H1 (cell line): Measurements from ENCODE around the gene KLHL28. TPM values are rescaled to one million over a fixed set of nuclear protein-coding genes. Genes with fewer than 3 reads are reported as not detected.

Experiments
- GABPA ChIP-seq: IDR thresholded peaks from 2 replicates; pipeline ENCODE4 v1.6.1; 2011; ENCODE audit warnings: mild to moderate bottlenecking, low read length, moderate library complexity, borderline replicate concordance; ENCODE audit not compliant: insufficient read depth
- GTF2F1 ChIP-seq: IDR thresholded peaks from 2 replicates; pipeline ENCODE4 v1.6.1; 2012; ENCODE audit warnings: low read depth, low read length, improper control_type of control experiment, borderline replicate concordance
- KDM1A ChIP-seq: fragments of 200-600, 300-600 bp; sonication (generic); IDR thresholded peaks from 2 replicates; pipeline ENCODE4 v1.7.1; 2016; ENCODE audit warnings: mild to moderate bottlenecking, low read length, borderline replicate concordance
- PHF8 ChIP-seq: fragments of 200-600 bp; sonication (generic); conservative IDR thresholded peaks from 2 replicates; pipeline ENCODE4 v1.7.1; 2012; ENCODE audit warnings: low read depth, mild to moderate bottlenecking, inconsistent platforms, low read length, moderate library complexity
- POLR2AphosphoS5 ChIP-seq: IDR thresholded peaks from 2 replicates; pipeline ENCODE4 v1.6.1; 2011; ENCODE audit warnings: low read depth, low read length
- SIN3A ChIP-seq, 2 experiments: IDR thresholded peaks in 1 of 2; conservative IDR thresholded peaks in 1 of 2; 2 replicates each; pipeline ENCODE4 v1.6.1; 2011 to 2012; ENCODE audit warnings: low read length in 2 of 2, improper control_type of control experiment in 1 of 2, low read depth in 1 of 2, mild to moderate bottlenecking in 1 of 2
- SP2 ChIP-seq: IDR thresholded peaks from 2 replicates; pipeline ENCODE4 v1.6.1; 2012; ENCODE audit warnings: mild to moderate bottlenecking, low read length, inconsistent platforms
- TEAD4 ChIP-seq: IDR thresholded peaks from 2 replicates; pipeline ENCODE4 v1.6.1; 2012; ENCODE audit warnings: low read depth, low read length, inconsistent platforms, mixed read lengths
- polyA plus RNA-seq, 7 experiments: library from polyadenylated mRNA; depleted of rRNA in 3 of 7; stranded (reverse) in 5 of 7; unstranded in 2 of 7; fragments of >200 nt in 5 of 7; fragments of 200-250 nt in 2 of 7; gene quantifications; 1 replicate in 5 of 7; 2 replicates in 1 of 7; 4 replicates in 1 of 7; pipeline versions ENCODE4 v1.2.1 to v1.2.3, GENCODE V29; 2011 to 2013; ENCODE audit warnings: missing spikeins in 2 of 7, mixed read lengths in 2 of 7
- total RNA-seq: library from RNA; stranded (reverse); fragmentation: NEBNext Ultra II Directional; extraction: Animal tissue kit (Norgen Biotek cat#: 25700); gene quantifications from 2 replicates; pipeline ENCODE4 v1.2.1, GENCODE V29; 2021
- TF ChIP-seq, protein P1 (sequence below): fragments of 300-600 bp; sonication (generic); IDR thresholded peaks from 2 replicates; pipeline ENCODE4 v1.7.1; 2012; ENCODE audit warnings: low read length, moderate library complexity, mild to moderate bottlenecking, inconsistent platforms; ENCODE audit not compliant: insufficient replicate concordance

The KLHL28 gene
- total and polyA plus RNA-seq, 2 of the 8 experiments (the other 6 are each of a cell fraction or from before 2014, with no cell fraction given), result 3.3 to 10.5 TPM

DNA sequence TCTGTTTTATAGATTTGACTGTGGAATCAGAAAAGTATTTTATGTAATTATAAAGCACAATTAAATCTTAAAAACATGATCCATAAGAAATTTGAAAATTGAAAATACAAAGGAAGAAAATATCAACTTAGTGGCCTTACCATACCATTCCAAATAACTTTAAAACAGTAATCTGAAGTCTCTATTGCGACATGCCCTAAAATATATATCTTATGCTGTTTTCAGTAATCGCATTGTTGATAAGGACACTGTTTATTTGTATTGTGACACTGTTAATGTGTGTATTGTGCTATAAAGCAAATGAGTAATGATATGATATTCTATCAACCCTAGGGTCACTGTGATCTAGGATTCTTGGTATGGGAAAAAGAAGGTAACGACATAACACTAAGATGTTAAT is 7.0 kb downstream of the KLHL28 start (continued):
- TF ChIP-seq, protein P1, sequence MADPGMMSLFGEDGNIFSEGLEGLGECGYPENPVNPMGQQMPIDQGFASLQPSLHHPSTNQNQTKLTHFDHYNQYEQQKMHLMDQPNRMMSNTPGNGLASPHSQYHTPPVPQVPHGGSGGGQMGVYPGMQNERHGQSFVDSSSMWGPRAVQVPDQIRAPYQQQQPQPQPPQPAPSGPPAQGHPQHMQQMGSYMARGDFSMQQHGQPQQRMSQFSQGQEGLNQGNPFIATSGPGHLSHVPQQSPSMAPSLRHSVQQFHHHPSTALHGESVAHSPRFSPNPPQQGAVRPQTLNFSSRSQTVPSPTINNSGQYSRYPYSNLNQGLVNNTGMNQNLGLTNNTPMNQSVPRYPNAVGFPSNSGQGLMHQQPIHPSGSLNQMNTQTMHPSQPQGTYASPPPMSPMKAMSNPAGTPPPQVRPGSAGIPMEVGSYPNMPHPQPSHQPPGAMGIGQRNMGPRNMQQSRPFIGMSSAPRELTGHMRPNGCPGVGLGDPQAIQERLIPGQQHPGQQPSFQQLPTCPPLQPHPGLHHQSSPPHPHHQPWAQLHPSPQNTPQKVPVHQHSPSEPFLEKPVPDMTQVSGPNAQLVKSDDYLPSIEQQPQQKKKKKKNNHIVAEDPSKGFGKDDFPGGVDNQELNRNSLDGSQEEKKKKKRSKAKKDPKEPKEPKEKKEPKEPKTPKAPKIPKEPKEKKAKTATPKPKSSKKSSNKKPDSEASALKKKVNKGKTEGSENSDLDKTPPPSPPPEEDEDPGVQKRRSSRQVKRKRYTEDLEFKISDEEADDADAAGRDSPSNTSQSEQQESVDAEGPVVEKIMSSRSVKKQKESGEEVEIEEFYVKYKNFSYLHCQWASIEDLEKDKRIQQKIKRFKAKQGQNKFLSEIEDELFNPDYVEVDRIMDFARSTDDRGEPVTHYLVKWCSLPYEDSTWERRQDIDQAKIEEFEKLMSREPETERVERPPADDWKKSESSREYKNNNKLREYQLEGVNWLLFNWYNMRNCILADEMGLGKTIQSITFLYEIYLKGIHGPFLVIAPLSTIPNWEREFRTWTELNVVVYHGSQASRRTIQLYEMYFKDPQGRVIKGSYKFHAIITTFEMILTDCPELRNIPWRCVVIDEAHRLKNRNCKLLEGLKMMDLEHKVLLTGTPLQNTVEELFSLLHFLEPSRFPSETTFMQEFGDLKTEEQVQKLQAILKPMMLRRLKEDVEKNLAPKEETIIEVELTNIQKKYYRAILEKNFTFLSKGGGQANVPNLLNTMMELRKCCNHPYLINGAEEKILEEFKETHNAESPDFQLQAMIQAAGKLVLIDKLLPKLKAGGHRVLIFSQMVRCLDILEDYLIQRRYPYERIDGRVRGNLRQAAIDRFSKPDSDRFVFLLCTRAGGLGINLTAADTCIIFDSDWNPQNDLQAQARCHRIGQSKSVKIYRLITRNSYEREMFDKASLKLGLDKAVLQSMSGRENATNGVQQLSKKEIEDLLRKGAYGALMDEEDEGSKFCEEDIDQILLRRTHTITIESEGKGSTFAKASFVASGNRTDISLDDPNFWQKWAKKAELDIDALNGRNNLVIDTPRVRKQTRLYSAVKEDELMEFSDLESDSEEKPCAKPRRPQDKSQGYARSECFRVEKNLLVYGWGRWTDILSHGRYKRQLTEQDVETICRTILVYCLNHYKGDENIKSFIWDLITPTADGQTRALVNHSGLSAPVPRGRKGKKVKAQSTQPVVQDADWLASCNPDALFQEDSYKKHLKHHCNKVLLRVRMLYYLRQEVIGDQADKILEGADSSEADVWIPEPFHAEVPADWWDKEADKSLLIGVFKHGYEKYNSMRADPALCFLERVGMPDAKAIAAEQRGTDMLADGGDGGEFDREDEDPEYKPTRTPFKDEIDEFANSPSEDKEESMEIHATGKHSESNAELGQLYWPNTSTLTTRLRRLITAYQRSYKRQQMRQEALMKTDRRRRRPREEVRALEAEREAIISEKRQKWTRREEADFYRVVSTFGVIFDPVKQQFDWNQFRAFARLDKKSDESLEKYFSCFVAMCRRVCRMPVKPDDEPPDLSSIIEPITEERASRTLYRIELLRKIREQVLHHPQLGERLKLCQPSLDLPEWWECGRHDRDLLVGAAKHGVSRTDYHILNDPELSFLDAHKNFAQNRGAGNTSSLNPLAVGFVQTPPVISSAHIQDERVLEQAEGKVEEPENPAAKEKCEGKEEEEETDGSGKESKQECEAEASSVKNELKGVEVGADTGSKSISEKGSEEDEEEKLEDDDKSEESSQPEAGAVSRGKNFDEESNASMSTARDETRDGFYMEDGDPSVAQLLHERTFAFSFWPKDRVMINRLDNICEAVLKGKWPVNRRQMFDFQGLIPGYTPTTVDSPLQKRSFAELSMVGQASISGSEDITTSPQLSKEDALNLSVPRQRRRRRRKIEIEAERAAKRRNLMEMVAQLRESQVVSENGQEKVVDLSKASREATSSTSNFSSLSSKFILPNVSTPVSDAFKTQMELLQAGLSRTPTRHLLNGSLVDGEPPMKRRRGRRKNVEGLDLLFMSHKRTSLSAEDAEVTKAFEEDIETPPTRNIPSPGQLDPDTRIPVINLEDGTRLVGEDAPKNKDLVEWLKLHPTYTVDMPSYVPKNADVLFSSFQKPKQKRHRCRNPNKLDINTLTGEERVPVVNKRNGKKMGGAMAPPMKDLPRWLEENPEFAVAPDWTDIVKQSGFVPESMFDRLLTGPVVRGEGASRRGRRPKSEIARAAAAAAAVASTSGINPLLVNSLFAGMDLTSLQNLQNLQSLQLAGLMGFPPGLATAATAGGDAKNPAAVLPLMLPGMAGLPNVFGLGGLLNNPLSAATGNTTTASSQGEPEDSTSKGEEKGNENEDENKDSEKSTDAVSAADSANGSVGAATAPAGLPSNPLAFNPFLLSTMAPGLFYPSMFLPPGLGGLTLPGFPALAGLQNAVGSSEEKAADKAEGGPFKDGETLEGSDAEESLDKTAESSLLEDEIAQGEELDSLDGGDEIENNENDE, result no peak
- no peak for TF ChIP-seq SP2
- TF ChIP-seq GABPA, result no peak
- TF ChIP-seq GTF2F1, result no peak
- no peak for TF ChIP-seq TEAD4
- no peak for TF ChIP-seq POLR2AphosphoS5
- TF ChIP-seq SIN3A (conservative IDR thresholded peaks at IDR 0.05 in 1 of 2, IDR thresholded peaks at IDR 0.05 in 1 of 2; ENCODE audit: low read depth in 1 of 2, low read length in 2 of 2), result no peak
- TF ChIP-seq PHF8, result no peak
- no peak for TF ChIP-seq KDM1A
